Fibroblast of the aortic adventitia (primary cell): ENCODE results near the gene SIM1. TPM values are rescaled to one million over a fixed set of nuclear protein-coding genes. Genes with fewer than 3 reads are reported as not detected.

ENCODE experiments used
- DNase-seq: peaks from one replicate; pipeline ENCODE4 v3.0.0-alpha.2; 2010; ENCODE audit warnings: low read depth
- H3K4me3 ChIP-seq: 2 replicates; pipeline ENCODE4 v1.5.1; 2011; ENCODE audit warnings: low read depth, mild to moderate bottlenecking, control low read depth, low read length, moderate library complexity
- total RNA-seq: library from RNA; depleted of rRNA; stranded (reverse); fragments of >200 nt; gene quantifications from 2 replicates; pipeline ENCODE4 v1.2.3, GENCODE V29; 2012; ENCODE audit warnings: low replicate concordance
- TF ChIP-seq, protein P1 (sequence below): IDR thresholded peaks from 2 replicates; pipeline ENCODE4 v1.5.1; 2011; ENCODE audit warnings: mild to moderate bottlenecking, low read length, control low read depth, inconsistent platforms; ENCODE audit not compliant: insufficient read depth

Gene SIM1
- total RNA-seq, 1 donor = under 0.01 TPM

DNA sequence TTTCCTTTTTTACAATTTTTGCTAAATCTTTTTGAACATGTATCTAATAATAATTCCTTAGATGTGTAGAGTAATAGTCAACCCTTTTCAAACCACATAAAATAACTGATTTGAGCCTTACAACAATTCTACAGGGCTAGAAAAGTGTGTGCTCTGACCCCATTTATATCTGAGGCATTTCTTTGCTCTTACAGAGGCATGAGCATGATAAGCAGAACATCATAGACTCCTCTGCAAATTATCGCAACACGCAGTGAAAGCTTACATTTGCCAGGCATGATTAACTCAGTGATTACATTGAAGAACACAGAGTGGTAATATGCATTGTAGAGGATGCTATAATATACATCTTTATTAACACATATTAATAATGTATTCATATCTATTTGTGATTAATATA lies 120.4 kb downstream of the SIM1 start:
- peak; percentile 9 for DNase-seq
- TF ChIP-seq, protein P1, sequence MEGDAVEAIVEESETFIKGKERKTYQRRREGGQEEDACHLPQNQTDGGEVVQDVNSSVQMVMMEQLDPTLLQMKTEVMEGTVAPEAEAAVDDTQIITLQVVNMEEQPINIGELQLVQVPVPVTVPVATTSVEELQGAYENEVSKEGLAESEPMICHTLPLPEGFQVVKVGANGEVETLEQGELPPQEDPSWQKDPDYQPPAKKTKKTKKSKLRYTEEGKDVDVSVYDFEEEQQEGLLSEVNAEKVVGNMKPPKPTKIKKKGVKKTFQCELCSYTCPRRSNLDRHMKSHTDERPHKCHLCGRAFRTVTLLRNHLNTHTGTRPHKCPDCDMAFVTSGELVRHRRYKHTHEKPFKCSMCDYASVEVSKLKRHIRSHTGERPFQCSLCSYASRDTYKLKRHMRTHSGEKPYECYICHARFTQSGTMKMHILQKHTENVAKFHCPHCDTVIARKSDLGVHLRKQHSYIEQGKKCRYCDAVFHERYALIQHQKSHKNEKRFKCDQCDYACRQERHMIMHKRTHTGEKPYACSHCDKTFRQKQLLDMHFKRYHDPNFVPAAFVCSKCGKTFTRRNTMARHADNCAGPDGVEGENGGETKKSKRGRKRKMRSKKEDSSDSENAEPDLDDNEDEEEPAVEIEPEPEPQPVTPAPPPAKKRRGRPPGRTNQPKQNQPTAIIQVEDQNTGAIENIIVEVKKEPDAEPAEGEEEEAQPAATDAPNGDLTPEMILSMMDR = no peak

DNA sequence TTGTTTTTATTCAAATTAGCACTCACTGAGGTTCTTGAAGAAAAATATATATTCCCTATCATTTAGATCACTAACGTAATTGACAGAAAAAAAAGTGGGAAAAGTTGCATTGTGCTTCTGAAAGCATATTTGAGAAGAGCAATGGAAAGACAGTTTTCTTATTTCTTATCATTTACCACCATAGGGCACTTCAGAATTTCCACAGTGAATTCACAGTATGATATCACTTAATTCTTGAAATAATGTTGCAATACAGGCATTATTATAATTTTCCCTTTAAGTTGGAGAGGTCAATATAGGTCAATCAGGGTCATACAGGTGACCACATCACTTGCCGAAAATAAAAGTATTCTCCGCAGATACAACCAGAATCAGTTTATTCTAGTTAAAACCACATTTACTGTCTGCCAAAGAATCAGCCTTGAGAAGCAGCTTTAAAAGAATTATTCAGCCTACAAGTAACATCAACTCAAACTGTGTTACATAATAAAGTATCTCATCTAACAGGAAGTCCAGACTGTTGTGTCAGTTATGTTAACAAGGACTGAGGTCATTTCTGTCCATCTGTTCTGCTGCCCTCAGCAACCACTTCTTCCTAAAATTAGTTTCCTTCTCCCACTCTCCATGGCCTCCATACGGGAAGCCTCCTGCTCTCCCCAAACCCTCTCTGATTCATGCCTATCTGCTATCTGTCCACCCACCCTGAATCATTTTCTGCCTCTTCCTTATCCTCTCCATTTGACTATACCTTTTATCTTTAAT lies 121.2 kb downstream of the SIM1 start:
- DNase-seq = peak; percentile 37

More for the DNA sequence above, 120.4 kb downstream of the SIM1 start:
- H3K4me3 ChIP-seq = no peak overlapping the region

DNA sequence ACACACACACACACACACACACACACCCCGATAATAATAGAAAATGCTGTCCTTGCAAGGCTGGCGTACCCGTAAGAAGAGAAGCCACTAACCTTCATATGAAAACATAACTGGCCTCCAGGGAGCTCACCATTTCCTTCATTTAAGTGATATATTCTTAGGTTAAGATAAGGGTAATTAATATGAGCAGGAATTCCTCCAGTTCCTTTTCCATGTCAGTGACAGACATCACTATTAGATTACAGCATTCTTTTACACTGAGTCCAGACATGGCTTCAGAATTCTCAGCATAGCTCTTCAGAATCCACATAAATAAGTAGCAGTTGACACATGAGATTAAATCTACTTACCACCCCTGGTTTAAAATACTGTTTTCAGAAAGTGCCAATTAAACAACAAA lies 121.9 kb downstream of the SIM1 start:
- TF ChIP-seq, protein P1 = no peak
- no peak overlapping the region for H3K4me3 ChIP-seq
- peak; percentile 76 for DNase-seq

More for the DNA sequence above, 121.2 kb downstream of the SIM1 start:
- TF ChIP-seq, protein P1 = no peak
- H3K4me3 ChIP-seq = no peak overlapping the region

DNA sequence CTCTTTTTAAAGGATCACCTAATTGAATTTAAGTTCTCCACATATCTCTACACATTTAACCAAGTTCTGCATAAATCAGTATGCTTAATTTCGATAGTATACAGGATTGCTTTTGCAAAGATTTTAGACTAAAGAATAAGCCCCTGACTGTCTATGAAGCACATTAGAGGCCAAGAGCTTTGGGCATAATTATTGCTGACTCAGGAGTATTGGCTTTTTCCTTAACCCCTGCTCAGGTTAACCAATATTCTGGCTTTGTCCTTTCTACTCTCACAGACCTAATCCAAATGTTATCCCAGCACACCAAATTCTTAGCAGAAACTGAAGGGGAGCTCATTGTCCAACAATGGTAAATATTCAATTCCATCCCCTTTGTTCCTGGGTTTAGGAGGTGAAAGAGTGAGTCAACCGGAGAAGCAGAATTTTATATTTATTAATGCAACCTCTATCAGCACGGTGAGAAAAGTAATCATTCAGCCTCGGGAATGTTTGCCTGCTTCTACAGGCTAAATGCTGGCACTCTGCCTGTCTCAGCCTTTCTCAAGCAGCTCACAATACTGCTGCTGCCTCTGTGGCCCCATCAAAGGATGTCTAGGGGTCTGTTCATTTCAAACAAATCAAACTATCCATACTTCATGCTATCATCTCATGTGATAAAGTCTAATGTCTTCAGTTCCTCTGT lies 125.0 kb downstream of the SIM1 start:
- no peak overlapping the region for H3K4me3 ChIP-seq
- DNase-seq = peak; percentile 13
- TF ChIP-seq, protein P1 = no peak

DNA sequence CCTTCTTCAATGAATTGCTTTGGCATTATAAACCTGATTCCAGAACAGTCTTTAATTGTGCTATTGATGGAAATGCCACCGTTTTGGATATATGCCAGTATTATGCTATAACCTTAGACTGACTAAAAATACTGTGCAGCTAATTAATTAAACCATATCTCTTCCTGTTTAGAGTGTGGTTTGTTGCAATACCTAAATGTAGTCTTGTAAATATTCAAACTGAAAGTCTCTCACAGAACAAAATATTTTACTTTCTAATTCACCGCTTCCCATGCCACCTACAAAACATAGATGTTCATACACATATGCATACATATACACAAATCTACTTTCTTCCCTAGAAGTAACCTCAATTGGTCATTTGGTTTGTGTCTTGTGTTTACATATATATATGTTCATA lies 126.6 kb downstream of the SIM1 start:
- H3K4me3 ChIP-seq = no peak overlapping the region
- DNase-seq = no peak
- TF ChIP-seq, protein P1 = no peak

DNA sequence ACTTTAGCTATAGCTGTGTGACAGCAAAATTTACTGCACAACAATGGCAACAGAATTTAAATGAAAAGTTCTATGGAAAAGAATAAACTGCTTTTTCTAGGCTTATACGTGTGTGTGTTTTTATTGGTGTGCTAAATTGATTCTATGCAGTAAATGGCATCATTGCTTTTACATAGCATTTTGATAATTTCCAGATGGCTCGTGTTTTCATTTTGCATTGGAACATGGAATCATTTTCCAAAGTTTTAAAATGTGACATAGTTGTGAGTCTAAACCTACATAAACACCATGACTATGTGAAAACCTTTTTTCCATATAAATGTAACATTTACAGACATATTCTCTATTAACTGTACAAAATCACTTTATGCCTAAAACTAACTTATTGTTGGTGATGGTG lies 127.8 kb downstream of the SIM1 start:
- TF ChIP-seq, protein P1 = no peak

More for the DNA sequence above, 127.8 kb downstream of the SIM1 start:
- DNase-seq = no peak
- H3K4me3 ChIP-seq = no peak overlapping the region
